GM12801 (cell line): ENCODE measurements around the gene TCF7.

Source experiments
- TF ChIP-seq, protein P1 (sequence below): IDR thresholded peaks from one replicate; pipeline ENCODE4 v1.5.1; 2011; ENCODE audit warnings: control low read depth; ENCODE audit not compliant: insufficient read length; ENCODE audit errors: extremely low read depth

The TCF7 gene

DNA sequence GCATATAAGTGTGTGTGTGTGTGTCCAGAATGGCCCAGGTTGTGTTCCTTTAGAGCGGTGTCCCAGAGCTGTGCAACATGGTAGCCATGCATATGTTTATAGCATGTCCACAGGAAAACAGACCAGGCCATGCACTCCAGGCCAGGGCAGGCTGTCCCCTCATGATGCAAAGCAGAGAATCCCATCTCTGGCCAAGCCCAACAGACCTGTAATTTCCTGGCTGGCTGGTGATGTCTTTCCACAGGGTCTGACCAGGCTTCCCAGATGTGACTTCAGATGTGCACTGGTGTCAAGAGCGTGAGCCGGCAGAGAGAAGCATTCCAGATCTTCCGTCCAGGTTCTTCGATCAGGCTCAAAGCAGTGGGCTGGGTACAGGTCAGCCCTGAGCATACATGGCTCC is 21.1 kb upstream of the TCF7 start:
- TF ChIP-seq, protein P1, sequence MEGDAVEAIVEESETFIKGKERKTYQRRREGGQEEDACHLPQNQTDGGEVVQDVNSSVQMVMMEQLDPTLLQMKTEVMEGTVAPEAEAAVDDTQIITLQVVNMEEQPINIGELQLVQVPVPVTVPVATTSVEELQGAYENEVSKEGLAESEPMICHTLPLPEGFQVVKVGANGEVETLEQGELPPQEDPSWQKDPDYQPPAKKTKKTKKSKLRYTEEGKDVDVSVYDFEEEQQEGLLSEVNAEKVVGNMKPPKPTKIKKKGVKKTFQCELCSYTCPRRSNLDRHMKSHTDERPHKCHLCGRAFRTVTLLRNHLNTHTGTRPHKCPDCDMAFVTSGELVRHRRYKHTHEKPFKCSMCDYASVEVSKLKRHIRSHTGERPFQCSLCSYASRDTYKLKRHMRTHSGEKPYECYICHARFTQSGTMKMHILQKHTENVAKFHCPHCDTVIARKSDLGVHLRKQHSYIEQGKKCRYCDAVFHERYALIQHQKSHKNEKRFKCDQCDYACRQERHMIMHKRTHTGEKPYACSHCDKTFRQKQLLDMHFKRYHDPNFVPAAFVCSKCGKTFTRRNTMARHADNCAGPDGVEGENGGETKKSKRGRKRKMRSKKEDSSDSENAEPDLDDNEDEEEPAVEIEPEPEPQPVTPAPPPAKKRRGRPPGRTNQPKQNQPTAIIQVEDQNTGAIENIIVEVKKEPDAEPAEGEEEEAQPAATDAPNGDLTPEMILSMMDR = no peak

DNA sequence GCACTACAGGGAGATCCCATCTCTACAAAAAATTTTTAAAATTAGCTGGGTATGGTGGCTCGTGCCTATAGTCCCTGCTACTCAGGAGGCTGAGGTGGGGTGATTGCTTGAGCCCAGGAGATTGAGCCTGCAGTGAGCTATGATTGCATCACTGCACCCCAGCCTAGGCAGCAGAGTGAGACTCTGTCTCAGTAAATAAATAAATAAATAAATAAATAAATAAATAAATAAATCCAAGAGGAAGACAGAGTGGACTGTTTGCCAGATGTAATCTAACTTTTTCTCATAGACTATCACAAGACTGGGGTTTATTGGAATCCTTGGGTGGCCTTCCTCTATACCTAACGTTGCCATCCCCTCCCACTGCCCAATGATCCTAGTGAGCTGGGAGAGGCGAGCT is 19.2 kb upstream of the TCF7 start:
- TF ChIP-seq, protein P1 = no peak

DNA sequence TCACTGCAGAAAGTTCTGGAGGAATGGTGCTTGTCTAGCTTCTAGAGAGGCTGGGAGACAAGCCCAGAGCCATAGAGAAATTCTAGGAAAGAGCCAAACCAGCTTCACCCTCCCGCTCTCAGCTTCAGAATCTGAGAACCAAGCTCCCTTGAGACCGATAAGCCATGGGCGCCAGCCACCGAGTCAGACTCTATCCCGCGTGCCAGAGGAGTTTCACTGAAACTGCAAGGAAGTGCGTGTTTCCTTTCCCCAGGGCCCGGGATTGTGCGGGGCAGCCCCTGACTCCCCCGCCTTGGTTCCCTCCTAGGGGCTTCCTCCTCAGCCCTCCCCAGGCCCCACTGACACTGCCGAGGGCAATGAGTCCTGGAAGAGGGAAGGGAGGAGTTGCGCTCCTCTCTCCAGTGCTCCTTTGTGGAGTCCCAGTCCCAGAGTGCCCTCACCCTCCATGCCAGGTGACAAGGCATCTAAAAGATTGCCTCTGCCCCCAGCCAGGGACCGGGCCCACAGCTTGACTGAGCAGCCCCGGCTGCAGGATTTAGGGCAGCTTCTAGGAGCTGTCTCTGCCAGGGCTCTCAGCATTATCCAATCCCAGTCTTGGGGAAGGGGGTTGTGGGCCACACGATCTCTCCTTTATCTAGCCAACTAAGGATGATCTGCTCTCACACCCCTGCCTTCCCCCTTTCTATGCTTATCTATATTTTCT is 18.4 kb upstream of the TCF7 start:
- TF ChIP-seq, protein P1 = no peak

DNA sequence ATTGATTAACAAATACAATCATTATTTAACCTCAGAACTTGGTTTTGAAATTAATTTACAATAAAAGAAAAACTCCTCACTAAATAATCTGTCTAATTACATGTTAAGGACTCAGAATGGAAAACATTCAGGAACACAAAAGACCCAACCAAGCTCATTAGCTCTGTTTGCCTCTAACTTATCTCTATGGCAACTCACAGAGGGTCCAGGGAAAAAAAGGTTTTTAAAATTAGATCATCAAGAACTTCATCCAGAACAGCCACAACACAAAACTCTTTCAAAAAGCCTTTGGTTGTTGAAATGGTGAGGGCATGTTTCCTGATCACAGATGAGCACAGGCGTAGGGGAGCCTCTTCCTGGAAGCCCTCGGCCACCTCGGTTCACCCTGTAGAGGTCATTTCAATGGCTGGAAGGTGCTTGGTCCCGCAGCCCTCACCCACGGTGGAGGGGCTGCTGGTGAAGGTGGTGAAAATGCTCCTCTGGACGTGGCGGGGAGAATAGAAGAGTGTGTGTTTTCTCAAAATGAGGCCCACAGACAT is 17.2 kb upstream of the TCF7 start:
- TF ChIP-seq, protein P1 = no peak

DNA sequence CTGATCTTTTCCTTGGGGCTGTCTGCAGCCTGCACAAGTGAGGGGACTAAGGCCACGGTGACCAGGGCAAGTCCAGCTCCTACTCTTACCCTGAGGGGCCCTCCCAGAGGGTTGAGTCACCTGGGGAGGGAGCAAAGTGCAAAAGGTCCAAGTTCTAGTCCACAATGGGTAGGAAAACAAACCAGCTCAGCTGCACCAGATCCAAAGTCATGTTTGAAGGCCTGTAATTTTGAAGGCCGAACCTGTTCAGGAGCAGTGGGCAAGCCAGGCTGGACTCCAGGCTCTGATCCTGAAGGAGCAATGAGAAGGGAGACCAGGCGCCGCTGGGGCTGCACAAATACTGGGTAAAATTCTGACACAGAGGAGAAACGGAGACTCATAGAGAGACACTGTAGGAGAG is 15.8 kb upstream of the TCF7 start:
- TF ChIP-seq, protein P1 = no peak

DNA sequence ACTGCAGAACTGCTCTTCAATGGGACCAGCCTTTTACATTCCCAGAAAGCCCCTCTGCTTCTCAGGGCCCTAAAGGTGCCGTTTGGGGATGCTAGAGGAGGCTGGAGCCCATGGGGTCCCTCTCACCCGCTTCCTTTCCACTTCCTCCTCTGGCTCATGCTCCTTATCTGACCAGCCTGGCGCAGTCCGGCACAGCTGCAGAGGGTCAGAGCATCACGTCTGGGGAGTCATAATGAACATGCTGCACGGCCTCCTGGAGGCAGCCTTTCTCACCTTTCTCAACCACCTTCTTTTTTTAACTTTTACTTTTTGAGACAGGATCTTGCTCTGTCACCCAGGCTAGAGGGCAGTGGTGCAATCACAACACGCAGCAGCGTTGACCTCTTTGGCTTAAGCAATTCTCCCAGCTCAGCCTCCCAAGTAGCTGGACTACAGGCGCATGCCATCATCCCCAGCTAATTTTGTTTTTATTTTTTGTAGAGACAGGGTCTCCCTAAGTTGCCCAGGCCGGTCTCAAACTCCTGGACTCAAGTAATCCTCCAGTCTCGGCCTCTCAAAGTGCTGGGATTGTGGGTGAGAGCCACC is 15.1 kb upstream of the TCF7 start:
- TF ChIP-seq, protein P1 = no peak

DNA sequence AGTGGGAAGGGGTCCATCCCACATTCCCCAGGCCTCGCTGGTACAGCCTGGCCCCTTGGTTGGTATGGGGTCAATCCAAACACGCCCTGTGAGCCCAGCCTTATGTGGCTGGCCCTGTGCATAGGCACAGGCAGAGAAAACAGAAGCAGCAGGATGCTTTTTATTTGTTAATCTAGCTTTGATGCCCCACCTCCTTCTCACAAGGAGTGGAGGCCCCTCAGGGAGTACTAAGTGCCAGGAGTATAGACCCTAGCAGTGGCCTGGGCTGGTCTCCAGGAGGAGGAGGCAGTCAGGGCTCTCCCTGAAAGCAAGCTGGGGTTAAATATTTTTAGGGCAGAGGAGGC is 14.6 kb upstream of the TCF7 start:
- TF ChIP-seq, protein P1 = no peak
